K562 (cell line): ENCODE results near the gene FCGR2B. TPM values are rescaled to one million over a fixed set of nuclear protein-coding genes. Genes with fewer than 3 reads are reported as not detected.

Source experiments
- BHLHE40 ChIP-seq: IDR thresholded peaks from 2 replicates; pipeline ENCODE4 v1.6.1; 2011; ENCODE audit warnings: low read length, improper control_type of control experiment
- CBX1 ChIP-seq: sonication (generic); IDR thresholded peaks from 2 replicates; pipeline ENCODE4 v1.6.1; 2016; ENCODE audit warnings: antibody characterized with exemption, low read depth, mild to moderate bottlenecking
- ELF4 ChIP-seq: fragments of 450-650 bp; formaldehyde crosslinking; IDR thresholded peaks from 2 replicates; pipeline ENCODE4 v1.4.0; 2022; ENCODE audit warnings: missing genetic modification characterization
- FUS ChIP-seq: fragments of 200-400 bp; formaldehyde crosslinking; optimal IDR thresholded peaks from 2 replicates; pipeline ENCODE3; 2017; ENCODE audit warnings: low read depth, low read length
- HMG20B ChIP-seq: fragments of 250-450 bp; sonication (Bioruptor Pico); IDR thresholded peaks from 2 replicates; pipeline ENCODE4 v1.5.0; 2021; ENCODE audit warnings: mild to moderate bottlenecking
- ILF3 ChIP-seq: fragments of 450-650 bp; IDR thresholded peaks from 2 replicates; pipeline ENCODE4 v1.6.1; 2018; ENCODE audit warnings: antibody characterized with exemption, mild to moderate bottlenecking, moderate library complexity, borderline replicate concordance
- ILK ChIP-seq: fragments of 450-650 bp; IDR thresholded peaks from 2 replicates; pipeline ENCODE4 v1.6.1; 2016; ENCODE audit warnings: missing genetic modification characterization, low read depth, mild to moderate bottlenecking, missing compliant biosample characterization, moderate library complexity, borderline replicate concordance
- JUNB ChIP-seq: fragments of 450-650 bp; formaldehyde crosslinking; conservative IDR thresholded peaks from 2 replicates; pipeline ENCODE4 v1.4.0; 2020; ENCODE audit warnings: mild to moderate bottlenecking
- KDM1A ChIP-seq, 2 experiments: fragments of 450-650 bp; IDR thresholded peaks; 2 replicates each; pipeline ENCODE4 v1.6.1; 2016; ENCODE audit warnings: mild to moderate bottlenecking in 2 of 2
- LCOR ChIP-seq: sonication (generic); formaldehyde crosslinking; IDR thresholded peaks from 2 replicates; pipeline ENCODE4 v1.8.0; 2022; ENCODE audit warnings: mild to moderate bottlenecking, missing genetic modification reagents
- MEF2A ChIP-seq: IDR thresholded peaks from 2 replicates; pipeline ENCODE4 v1.6.1; 2011; ENCODE audit warnings: low read depth, mild to moderate bottlenecking, low read length, moderate library complexity; ENCODE audit not compliant: control insufficient read depth
- RUNX1 ChIP-seq: sonication (generic); IDR thresholded peaks from 2 replicates; pipeline ENCODE4 v1.6.1; 2016; ENCODE audit warnings: antibody characterized with exemption, low read depth
- SIN3B ChIP-seq: fragments of 450-650 bp; IDR thresholded peaks from 2 replicates; pipeline ENCODE4 v1.6.1; 2017; ENCODE audit warnings: low read depth, mild to moderate bottlenecking, moderate library complexity
- SRSF7 ChIP-seq: fragments of 200-400 bp; formaldehyde crosslinking; optimal IDR thresholded peaks from 2 replicates; pipeline ENCODE3; 2017; ENCODE audit warnings: mild to moderate bottlenecking, low read depth, low read length
- STAT5A ChIP-seq: IDR thresholded peaks from 2 replicates; pipeline ENCODE4 v1.6.1; 2012; ENCODE audit warnings: low read length, inconsistent platforms, borderline replicate concordance
- THRB ChIP-seq: fragments of 450-650 bp; formaldehyde crosslinking; conservative IDR thresholded peaks from 2 replicates; pipeline ENCODE4 v1.4.0; 2022; ENCODE audit warnings: mild to moderate bottlenecking, missing genetic modification characterization
- UBTF ChIP-seq, 2 experiments: IDR thresholded peaks; 2 replicates each; pipeline ENCODE4 v1.6.1; 2012; ENCODE audit warnings: improper control_type of control experiment in 2 of 2, low read depth in 2 of 2, low read length in 2 of 2, borderline replicate concordance in 1 of 2
- XRCC4 ChIP-seq: IDR thresholded peaks from one replicate; pipeline ENCODE4 v1.6.1; 2011; ENCODE audit not compliant: insufficient read depth, insufficient read length; ENCODE audit errors: extremely low read depth
- YY1 ChIP-seq, 3 experiments: IDR thresholded peaks; 2 replicates each; pipeline ENCODE4 v1.6.1; 2011; ENCODE audit warnings: low read length in 2 of 3, mild to moderate bottlenecking in 2 of 3, moderate library complexity in 2 of 3, borderline replicate concordance in 1 of 3, control low read depth in 1 of 3, low read depth in 1 of 3; ENCODE audit not compliant: insufficient read depth in 3 of 3, insufficient replicate concordance in 2 of 3, control insufficient read depth in 1 of 3, insufficient read length in 1 of 3; ENCODE audit errors: extremely low read depth in 1 of 3
- ZKSCAN1 ChIP-seq: fragments of 150-350 bp; IDR thresholded peaks from 2 replicates; pipeline ENCODE4 v1.6.1; 2016; ENCODE audit warnings: low read depth, low read length
- ZNF347 ChIP-seq: fragments of 450-650 bp; formaldehyde crosslinking; IDR thresholded peaks from 2 replicates; pipeline ENCODE4 v1.4.0; 2020; ENCODE audit warnings: low read depth, mild to moderate bottlenecking, moderate library complexity
- ZNF395 ChIP-seq: fragments of 200-800 bp; sonication (Bioruptor generic); IDR thresholded peaks from 2 replicates; pipeline ENCODE4 v1.6.1; 2017; ENCODE audit warnings: missing genetic modification characterization, missing compliant biosample characterization
- ZNF445 ChIP-seq: fragments of 250-450 bp; sonication (Bioruptor Pico); IDR thresholded peaks from 2 replicates; pipeline ENCODE4 v1.4.0; 2020; ENCODE audit warnings: low read depth, mild to moderate bottlenecking, moderate library complexity
- polyA plus RNA-seq, 8 experiments: library from polyadenylated mRNA; depleted of rRNA in 4 of 8; stranded (reverse) in 5 of 8; unstranded in 3 of 8; fragments of >200 nt; fragmentation: Nextera tagmentation in 2 of 8; fragmentation: Illumina TruSeq in 1 of 8; extraction: Ambion mirVana in 2 of 8; extraction: Trizol in 1 of 8; gene quantifications; 2 replicates each; pipeline versions ENCODE4 v1.2.1 to v1.2.3, GENCODE V29; 2011 to 2014; ENCODE audit warnings: inconsistent platforms in 1 of 8, missing spikeins in 1 of 8
- total RNA-seq, 7 experiments: library from RNA; depleted of rRNA in 6 of 7; stranded (reverse); fragments of >200 nt in 6 of 7; fragmentation: Illumina TruSeq in 2 of 7; extraction: Trizol in 2 of 7; gene quantifications; 2 replicates each; pipeline versions ENCODE4 v1.2.1 to v1.2.3, GENCODE V29; 2011 to 2021; ENCODE audit warnings: low replicate concordance in 1 of 7

FCGR2B gene
- total and polyA plus RNA-seq, 9 of the 15 experiments (the other 6 are each of a cell fraction or from before 2014, with no cell fraction given) = 1.7 to 8.9 (median 3.9) TPM

- TF ChIP-seq SIN3B = peak; percentile 59; the same call in 1 of the 2 replicates
- TF ChIP-seq SRSF7 = no peak
- TF ChIP-seq ZKSCAN1 = no peak
- TF ChIP-seq RUNX1 = 0 out of 2 replicates have a peak, but pooled peaks have one; percentile 58
- no peak for TF ChIP-seq ELF4 (CRISPR knock-in tag)
- no peak for TF ChIP-seq HMG20B
- no peak for TF ChIP-seq KDM1A (IDR thresholded peaks at IDR 0.05)
- no peak for TF ChIP-seq THRB (CRISPR knock-in tag)
- TF ChIP-seq ZNF445 (CRISPR knock-in tag) = no peak
- TF ChIP-seq YY1 (IDR thresholded peaks at IDR 0.05; ENCODE audit: borderline replicate concordance in 1 of 3, control insufficient read depth in 1 of 3, extremely low read depth in 1 of 3, insufficient read depth in 3 of 3, insufficient read length in 1 of 3, insufficient replicate concordance in 2 of 3, low read depth in 1 of 3, low read length in 2 of 3) = peak in 2 of 3 experiments; percentile 71 to 75
- TF ChIP-seq UBTF (IDR thresholded peaks at IDR 0.05; ENCODE audit: borderline replicate concordance in 1 of 2, low read depth in 2 of 2, low read length in 2 of 2) = peak; percentile 56 to 77; a peak in 2 of 4 replicates
- peak; percentile 90 for TF ChIP-seq BHLHE40
- 0 out of 2 replicates have a peak, but pooled peaks have one; percentile 7 for TF ChIP-seq STAT5A
- TF ChIP-seq LCOR (CRISPR knock-in tag) = no peak
- no peak for TF ChIP-seq JUNB (CRISPR knock-in tag)
- TF ChIP-seq ILK = no peak
- TF ChIP-seq ZNF395 (CRISPR knock-in tag) = peak; percentile 61; the same call in 1 of the 2 replicates
- TF ChIP-seq ZNF347 (CRISPR knock-in tag) = no peak
- no peak for TF ChIP-seq XRCC4
- no peak for TF ChIP-seq MEF2A
- 0 out of 2 replicates have a peak, but pooled peaks have one; percentile 64 for TF ChIP-seq CBX1
- peak; percentile 85 for TF ChIP-seq FUS
- no peak; the same call in 1 of the 2 replicates for TF ChIP-seq ILF3
Observed at GRCh38 chr1:161726473-161727255, 63.7 kb downstream of the FCGR2B start (continued).
